HG03575 (cell line): ENCODE measurements around the gene CPVL.

Experiments used
- ATAC-seq: cut with Tn5 transposase; IDR thresholded peaks from one replicate; pipeline ENCODE4 v1.9.1; 2021; ENCODE audit not compliant: unreplicated experiment, insufficient number of reproducible peaks, low FRiP score; ENCODE audit errors: extremely low read depth

The CPVL gene

DNA sequence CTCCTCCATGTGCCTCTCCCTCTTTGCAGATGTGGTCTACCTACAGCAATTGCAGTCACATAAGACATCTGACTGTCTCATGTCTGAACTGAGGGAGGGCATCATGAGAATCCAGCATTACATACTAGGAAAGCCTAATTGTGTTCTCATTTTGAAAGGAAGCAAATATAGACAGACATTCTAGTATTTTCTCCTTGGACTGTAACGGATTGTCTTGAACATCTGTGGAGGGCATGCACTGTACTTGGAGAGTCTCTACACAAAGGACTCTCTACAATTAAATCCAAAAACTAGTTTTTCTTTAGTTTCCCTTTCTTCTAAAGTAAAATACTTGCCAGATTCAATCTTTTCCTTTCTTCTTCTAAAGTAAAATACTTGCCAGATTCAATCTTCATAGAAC, 153.5 kb downstream of the CPVL start:
- ATAC-seq: no peak

DNA sequence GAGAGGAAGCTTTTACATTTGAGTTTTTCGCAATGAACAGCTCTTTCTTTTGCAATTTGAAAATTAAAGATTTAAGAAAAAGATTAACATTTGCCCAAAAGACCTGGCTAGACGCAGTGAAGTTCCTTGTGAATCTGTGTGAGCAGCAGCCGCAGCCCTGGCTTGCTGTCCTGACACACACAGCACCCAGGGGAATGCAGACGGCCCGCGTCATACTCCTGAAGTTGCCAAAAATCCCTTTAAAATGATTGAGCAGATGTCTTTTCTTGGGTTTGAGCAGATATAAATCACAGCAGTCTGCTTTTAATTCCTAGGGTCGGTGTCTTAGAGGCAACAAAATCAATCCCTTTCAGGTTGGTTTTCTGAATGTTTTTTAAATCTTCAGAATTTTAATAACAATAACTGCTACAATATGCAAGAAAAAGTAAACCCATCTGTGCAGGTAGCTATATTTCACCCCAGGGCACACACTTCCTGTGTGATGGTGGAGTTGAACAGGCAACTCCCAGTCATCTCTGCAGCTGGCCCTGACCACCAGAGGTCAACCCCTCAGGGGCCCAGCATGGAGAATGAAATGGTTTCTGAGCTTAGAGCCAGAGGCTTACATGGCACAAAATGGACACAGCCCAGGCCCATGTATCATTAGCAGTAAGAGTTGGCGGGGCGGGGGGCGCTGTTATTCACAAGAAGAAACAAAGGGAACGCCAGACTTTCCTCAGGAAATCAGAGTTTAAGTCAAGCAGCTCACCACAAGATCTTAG, 156.0 kb downstream of the CPVL start:
- ATAC-seq: no peak

DNA sequence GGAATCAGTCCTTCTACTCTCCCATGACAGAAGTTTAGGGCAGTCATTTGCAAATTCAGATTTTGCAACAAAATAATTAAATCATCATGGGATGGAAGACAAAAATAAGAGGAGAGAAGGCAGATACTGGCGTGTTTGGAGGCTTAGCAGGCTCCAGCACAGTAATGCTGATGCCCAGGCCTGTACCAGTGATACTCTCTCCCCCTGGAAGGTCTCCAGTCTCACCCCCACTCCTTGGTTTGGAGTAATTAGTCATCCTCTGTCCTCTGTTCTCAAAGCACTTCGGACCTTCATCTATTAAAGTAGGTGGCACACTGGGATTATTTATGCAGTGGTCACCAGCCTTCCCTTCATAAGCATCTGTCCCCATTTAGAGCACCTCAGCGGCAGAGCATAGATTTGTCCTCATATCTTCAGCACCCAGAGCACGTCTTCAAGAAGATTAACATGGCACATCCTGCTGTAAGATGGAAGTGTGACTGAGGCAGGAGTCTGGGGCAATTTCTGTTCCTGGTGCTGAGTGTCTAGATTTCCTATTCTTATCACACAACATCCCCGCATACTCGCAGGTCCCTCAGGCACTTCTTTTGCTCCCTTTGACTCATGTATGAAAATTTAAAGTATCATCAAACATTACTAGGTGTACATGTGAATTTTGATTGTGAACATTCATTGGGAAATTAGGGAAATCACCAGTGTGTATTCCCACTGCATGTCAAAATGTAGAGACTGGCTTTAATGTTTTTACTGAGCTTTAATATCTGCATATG, 156.9 kb downstream of the CPVL start:
- ATAC-seq: no peak

GRCh38 chr7:28988810-28989209, 157.5 kb downstream of the CPVL start:
- ATAC-seq: no peak

GRCh38 chr7:28988091-28988490, 158.2 kb downstream of the CPVL start:
- no peak for ATAC-seq

GRCh38 chr7:28986765-28987110, 159.6 kb downstream of the CPVL start:
- no peak for ATAC-seq

DNA sequence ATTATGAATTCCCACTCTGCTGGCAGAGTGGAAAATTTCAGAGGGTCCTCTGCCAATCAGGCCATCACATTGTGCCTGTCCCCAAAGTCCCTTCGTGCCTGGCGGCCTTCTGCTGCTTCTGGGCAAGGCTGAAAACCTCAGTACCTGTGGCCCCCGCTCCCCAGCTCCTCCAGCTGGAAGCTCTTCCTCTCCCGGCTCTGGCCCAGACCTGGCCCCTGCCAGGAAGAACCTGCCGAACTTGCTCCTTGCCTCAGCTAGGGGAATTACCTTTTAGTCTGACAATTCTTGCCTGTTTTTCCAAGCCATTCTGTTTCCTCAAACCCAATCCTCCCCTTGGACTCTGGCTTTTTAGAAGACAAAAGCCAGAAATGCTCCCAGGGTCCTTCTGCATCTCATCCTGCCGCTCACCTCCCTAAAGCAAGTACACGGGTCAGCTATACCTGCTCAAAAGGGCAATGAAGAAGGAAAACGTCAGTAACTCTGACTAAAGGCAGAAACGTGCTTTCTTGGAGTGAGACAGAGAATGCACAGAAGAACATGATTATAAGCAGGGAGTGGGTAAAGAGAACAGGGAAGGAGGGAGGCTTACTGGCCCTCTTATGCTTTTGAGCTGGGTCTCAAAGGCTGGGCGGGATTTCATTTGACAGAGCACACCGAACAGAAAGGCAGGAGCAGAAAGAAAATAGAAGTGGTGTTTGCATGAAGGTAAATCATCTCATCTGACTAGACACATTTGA, 160.1 kb downstream of the CPVL start:
- no peak for ATAC-seq

- ATAC-seq: no peak
Observed at GRCh38 chr7:28984631-28985030, 161.7 kb downstream of the CPVL start.

GRCh38 chr7:28984217-28984616, 162.1 kb downstream of the CPVL start:
- no peak for ATAC-seq

GRCh38 chr7:28983396-28984190, 162.7 kb downstream of the CPVL start:
- no peak for ATAC-seq

- ATAC-seq: no peak
Observed at GRCh38 chr7:28981161-28981465, 165.2 kb downstream of the CPVL start.

GRCh38 chr7:28980451-28981160, 165.7 kb downstream of the CPVL start:
- no peak for ATAC-seq

- ATAC-seq: no peak
Observed at GRCh38 chr7:28979776-28980175, 166.6 kb downstream of the CPVL start.

GRCh38 chr7:28977881-28978280, 168.5 kb downstream of the CPVL start:
- ATAC-seq: no peak

GRCh38 chr7:28976022-28976421, 170.3 kb downstream of the CPVL start:
- ATAC-seq: no peak

DNA sequence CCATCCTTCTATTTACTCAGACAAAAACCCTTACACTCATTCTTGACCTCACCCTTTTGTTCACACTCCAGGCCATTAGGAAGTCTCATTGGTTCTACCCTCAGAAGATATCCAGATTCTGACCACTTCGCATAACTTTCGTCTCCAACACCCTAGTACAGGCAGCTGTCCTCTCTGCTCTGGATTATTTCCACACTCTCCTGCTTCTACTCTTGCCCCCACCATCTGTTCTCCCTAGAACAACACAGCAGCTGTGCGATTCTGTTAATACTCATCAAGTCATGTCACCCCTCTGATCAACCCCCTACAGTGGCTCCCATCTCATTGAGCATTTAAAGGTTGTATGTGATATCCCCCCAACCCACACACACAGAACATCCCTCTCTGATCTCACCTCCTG, 172.7 kb downstream of the CPVL start:
- ATAC-seq: no peak

DNA sequence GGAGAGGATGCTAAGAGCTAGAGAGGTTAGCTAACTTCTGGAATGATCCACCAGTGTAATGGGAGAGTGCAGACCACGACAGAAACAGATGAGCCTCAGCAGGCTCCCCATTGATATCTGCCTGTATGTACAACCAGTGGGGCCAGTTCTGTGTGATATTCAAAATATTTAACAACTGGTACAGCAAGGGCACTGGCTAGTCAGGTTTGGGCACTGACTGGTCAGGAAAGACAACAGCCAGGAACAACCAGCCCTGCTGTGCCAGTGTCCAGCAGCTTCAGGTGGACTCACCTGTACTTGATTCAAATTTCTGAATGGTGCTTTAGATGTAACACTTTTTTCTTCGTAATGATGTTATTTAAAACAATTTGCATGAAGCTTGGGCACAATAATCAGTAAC, 182.3 kb downstream of the CPVL start:
- no peak for ATAC-seq

DNA sequence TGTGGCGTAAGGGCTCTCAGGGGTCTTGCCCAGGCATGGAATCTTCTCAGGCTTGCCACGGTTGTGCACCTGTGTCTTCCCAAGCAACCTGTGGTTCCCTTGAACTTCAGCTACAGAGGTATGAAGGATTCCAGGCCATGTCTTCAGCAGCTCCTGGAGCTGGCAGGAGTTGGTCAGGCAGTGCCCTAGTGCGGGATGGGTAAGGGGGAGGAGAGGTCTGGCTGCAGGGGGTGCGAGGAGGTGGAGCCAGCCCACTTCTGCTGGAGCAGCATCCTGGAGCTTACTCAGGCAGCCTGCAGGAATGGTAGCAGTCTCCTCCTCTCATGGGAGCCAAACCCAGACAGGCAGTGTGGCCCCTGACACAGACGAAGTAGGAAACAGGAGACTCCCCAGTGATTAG, 184.4 kb downstream of the CPVL start:
- no peak for ATAC-seq
